Suprapubic skin (tissue), 3 donors: ENCODE results near the gene HECW1.

ENCODE experiments used
- POLR2A ChIP-seq, 2 donors: fragments of 450-650 bp; IDR thresholded peaks; one replicate each; pipeline ENCODE4 v1.6.1; 2017; ENCODE audit warnings: antibody characterized with exemption in 2 of 2, mild to moderate bottlenecking in 2 of 2, moderate library complexity in 2 of 2
- TF ChIP-seq, protein P1 (sequence below), 2 donors: fragments of 200-600 bp in 1 of 2; fragments of 450-650 bp in 1 of 2; sonication (generic) in 1 of 2; IDR thresholded peaks; one replicate each; pipeline ENCODE4 v1.5.1; 2016 to 2019; ENCODE audit warnings: antibody characterized with exemption in 2 of 2, mild to moderate bottlenecking in 1 of 2, moderate library complexity in 1 of 2

DNA sequence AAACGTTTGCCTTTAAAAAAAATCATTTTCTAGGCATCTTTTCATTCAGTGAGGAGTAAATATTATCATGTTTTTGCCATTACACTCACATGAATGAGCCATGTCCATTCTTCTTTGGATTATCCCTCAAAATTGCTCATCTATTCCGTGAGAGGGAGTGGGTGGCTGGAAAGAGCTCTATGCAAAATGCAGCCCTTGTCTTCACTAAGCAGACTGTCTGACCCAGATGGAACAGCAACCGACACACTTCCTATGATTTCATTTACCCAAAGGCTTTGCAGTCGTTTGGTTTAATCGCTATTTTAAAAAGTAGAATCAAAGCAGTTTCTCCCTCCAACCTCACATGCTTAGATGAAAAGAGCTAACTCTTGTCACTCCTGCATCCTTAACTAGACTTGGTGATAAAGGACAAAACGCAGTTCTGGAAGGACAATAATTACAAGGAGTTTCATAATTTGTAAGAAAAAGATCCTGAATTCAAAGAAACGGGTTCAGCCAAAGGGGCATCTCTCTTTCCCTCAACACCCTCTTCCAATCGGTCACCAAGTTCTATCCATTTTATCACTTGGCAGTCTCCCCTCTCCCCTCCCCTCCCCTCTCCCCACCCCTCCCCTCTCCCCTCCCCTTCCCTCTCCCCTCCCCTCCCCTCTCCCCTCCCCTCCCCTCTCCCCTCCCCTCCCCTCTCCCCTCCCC lies 272.3 kb downstream of the HECW1 start:
- TF ChIP-seq, protein P1, sequence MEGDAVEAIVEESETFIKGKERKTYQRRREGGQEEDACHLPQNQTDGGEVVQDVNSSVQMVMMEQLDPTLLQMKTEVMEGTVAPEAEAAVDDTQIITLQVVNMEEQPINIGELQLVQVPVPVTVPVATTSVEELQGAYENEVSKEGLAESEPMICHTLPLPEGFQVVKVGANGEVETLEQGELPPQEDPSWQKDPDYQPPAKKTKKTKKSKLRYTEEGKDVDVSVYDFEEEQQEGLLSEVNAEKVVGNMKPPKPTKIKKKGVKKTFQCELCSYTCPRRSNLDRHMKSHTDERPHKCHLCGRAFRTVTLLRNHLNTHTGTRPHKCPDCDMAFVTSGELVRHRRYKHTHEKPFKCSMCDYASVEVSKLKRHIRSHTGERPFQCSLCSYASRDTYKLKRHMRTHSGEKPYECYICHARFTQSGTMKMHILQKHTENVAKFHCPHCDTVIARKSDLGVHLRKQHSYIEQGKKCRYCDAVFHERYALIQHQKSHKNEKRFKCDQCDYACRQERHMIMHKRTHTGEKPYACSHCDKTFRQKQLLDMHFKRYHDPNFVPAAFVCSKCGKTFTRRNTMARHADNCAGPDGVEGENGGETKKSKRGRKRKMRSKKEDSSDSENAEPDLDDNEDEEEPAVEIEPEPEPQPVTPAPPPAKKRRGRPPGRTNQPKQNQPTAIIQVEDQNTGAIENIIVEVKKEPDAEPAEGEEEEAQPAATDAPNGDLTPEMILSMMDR (IDR thresholded peaks at IDR 0.05): no peak
- no peak for TF ChIP-seq POLR2A (IDR thresholded peaks at IDR 0.05)
